Epithelial cell of prostate (primary cell): ENCODE measurements around the gene COL4A3.
"Not testable (repeated sequence)": the region's sequence is repeated elsewhere in the genome, so short reads cannot be mapped to it uniquely, and the experiment has no call there.

Experiments used
- DNase-seq: peaks from one replicate; pipeline ENCODE4 v3.0.0-alpha.2; 2011; ENCODE audit warnings: low read depth, low spot score
- H3K27ac ChIP-seq: fragments of 450-650 bp; 2 replicates; pipeline ENCODE4 v1.5.1; 2017; ENCODE audit warnings: mild to moderate bottlenecking

COL4A3 gene

DNA sequence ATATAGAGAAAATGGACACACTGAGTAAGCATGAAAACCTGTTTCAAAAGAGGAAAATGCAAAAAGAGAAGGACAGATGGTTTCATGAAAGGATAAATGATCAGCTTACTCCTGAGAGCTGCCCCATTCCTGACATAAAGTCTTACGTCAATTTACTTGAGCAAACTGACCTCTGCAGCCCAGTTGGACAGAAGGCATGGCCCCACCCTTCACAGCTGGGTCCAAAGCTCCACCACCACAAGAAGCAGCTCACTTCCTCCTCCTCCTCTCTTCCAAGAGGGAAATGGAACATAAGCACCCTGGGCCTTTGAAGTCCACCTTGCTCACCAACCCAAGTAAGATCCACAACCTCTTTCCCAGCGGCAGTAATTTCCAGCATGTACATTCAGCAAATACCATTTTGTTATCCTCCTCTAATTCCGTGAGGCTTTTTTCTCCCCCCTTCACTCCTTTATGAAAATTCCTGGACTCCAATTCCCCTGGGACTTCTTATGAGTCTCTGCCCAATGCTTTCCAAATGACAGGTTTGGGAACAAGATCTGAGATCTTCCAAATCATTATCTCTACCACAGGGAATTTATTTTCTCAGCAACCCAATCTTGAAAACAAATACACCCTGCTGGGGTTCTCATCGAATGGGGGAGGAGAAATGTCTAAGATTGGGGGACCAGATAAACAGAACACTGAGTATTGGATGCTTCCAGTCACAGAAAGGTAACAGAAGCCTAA lies 10.5 kb upstream of the COL4A3 start:
- H3K27ac ChIP-seq: no peak overlapping the region
- DNase-seq: no peak

DNA sequence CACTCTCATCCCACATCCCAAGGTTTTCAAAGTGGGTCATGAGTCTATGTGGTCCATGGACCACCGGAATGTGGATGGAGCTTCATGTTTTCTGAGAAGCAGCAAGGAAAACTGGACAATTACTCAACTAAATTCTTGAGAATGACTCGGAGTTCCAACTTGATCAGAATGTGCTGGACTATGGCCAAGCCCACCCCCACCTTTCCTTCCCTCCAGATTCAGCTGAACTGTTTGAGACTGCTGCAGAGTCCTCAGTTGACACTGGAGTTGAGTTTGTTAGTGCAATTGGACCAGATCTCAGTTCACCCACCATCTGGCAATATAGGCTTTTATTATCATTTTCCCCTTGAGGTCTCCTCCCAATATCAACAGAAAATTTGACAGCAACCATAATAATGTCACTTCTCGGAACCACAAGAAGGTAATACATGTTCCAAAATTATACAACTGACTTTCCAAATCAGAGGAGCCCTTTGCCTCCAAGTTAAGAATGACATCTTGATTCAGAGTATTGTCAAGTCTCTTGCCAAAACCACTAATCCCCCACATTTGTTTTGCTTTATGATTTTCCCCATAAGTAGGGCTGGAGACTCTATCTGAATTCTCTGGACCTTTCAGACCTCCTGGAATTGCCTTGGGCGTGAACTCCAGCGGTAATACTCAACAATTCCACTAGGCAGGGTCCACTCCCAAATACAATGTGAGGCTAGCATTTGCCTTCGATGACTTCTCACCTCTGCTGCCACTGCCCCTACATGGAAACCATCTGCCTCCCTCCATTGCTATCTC lies 9.2 kb upstream of the COL4A3 start:
- H3K27ac ChIP-seq: no peak overlapping the region
- no peak for DNase-seq

- DNase-seq: no peak
- H3K27ac ChIP-seq: no peak overlapping the region
These were observed 4.3 kb upstream of the COL4A3 start for GRCh38 chr2:227160164-227160563.

GRCh38 chr2:227161947-227162346 lies 2.5 kb upstream of the COL4A3 start:
- H3K27ac ChIP-seq: no peak overlapping the region
- no peak for DNase-seq

- no peak for DNase-seq
- H3K27ac ChIP-seq: no peak overlapping the region
These were observed 883 bp upstream of the COL4A3 start for GRCh38 chr2:227163485-227163997.

DNA sequence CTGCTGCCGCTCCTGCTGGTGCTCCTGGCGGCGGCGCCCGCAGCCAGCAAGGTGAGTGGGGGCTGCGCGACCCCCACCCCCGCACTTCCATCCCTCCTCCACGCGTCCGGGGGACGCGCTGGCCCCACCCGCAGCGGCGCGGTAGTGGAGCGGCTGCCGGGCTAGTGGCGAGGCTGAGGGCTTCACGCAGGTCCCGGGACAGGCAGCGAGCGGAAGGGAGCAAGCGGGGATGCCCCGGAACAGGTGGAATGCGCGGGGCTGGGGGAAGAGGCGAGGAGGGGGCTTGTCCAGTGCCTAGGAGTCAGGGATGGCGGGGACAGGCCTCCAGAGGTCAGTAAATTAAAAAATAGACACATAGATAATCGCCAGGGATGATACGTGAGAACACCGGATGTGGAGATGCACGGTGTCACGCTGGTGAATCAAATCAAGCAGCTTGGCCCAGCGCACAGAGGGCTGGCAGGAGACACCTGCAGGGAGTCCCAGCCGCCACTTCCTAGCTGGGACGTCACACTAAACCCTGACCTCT lies 403 bp downstream of the COL4A3 start:
- no peak for DNase-seq
- no peak overlapping the region for H3K27ac ChIP-seq

DNA sequence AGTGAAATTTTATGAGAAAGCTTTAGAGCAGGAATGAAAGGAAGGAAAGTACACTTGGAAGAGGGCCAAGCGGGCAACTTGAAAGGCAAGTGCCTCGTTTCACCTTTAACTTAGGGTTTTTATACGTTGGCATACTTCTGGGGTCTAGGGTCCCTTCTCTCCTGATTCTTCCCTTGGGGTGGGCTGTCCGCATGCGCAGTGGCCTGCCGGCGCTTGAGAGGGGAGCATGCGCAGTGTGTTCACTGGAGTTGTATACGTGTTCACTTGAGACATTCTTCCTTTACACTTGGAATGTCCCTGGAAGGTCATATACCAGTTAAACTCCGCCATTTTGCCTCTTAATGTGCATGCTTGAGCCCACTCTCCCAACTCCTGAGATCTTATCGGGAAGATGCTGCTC lies 7.4 kb downstream of the COL4A3 start:
- not testable (repeated sequence) for DNase-seq, H3K27ac ChIP-seq

- DNase-seq: no peak
- H3K27ac ChIP-seq: no peak overlapping the region
These were observed 13.3 kb downstream of the COL4A3 start for GRCh38 chr2:227177592-227178336.

DNA sequence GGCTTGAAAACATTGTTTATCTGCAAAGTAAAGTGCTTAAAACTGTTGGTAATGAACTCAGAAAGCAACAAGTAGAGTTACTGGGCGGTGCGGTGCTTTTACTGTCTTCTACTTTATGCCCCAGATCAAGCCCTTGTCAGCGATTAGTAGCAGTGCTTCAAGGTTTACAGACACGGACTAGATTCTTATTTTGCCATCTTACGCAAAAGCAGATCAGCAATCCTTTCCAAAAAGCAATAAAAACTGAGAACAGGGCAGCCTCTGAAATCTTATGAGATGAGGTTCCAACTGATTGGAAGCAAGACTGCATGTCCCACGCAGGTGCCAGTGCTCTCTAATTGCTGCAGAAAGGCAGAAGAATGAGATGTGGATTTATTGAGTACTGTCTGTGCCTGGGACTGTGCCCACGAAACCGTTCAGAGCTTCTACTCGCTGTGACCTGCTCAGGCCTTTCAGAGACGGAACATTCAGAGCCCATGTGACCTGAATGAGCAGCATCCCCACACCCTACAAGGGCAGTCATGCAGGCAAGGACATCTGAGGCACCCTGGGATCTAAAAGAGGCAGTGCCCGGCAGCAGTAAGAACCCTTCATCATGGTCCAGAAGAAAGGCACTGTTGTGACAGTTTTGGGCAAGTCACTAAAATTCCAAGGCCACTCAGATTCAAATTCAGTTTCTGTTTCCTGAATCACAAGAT lies 15.7 kb downstream of the COL4A3 start:
- no peak overlapping the region for H3K27ac ChIP-seq
- DNase-seq: no peak

DNA sequence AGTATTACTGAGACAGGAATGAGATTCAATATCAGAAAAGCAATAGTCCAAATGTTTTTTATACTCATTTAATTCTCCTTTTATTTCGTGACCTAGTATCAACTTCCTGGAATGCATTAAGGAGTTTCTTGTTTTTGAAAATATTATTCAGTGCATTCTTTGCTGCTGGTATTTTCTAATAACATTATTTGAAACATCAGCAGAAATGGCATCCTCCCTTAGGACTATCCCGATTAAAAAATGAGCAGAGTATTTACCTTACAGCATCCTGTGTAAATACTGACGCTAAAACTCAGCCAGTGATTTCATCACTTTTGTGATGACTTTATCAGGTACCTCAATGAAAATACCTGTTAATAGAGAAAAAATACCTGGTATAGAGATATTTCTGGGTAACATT lies 16.3 kb downstream of the COL4A3 start:
- DNase-seq: no peak
- H3K27ac ChIP-seq: no peak overlapping the region

- no peak overlapping the region for H3K27ac ChIP-seq
- no peak for DNase-seq
These were observed 18.3 kb downstream of the COL4A3 start for GRCh38 chr2:227182765-227183164.

- no peak for DNase-seq
- H3K27ac ChIP-seq: no peak overlapping the region
These were observed 19.4 kb downstream of the COL4A3 start for GRCh38 chr2:227183657-227184367.

DNA sequence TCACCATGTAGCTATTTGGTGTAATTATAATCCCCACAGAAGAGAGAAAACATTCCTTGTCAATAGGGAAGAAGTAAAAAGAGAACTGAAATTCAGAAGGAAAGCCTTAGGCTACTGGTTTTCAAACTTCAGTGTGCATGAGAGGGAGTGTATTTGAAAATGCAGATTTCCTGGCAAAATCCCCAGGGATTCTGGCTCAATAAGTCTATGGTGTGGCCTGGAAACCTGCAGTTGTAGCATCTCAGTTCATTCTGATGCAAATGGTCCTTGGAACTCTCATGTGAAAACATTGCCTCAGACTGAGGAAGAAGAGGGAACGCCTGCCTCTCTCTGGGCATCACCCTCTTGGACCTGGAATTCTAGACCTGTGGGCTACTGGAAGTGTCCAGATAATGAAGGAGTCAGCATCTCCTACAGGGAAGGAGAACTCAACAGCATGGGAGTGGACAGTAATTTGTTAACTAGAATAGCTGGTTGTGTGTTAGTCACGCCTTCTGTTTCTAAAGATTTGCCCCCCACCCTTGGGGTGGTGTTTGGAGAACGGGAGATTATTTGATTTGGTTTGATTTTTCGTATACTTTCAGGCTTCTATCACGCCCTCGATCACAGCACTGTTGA lies 21.3 kb downstream of the COL4A3 start:
- H3K27ac ChIP-seq: no peak overlapping the region
- no peak for DNase-seq

DNA sequence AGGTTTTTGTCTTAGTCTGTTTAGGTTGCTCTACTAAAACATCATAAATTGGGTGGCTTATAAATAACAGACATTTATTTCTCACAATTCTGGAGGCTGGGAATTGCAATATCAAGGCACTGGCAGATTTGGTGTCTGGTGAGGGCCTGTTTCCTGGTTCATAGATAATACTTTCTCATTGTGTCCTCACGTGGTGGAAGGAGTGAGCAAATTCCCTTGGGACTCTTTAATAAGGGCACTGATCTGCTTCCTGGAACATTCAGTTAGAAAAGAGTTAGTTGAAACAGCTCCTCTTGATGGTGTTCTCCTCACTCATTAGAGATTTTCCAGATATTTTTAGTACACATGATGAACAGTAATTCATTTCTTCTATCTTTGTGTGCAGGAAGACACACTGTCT lies 22.3 kb downstream of the COL4A3 start:
- no peak overlapping the region for H3K27ac ChIP-seq
- DNase-seq: no peak

DNA sequence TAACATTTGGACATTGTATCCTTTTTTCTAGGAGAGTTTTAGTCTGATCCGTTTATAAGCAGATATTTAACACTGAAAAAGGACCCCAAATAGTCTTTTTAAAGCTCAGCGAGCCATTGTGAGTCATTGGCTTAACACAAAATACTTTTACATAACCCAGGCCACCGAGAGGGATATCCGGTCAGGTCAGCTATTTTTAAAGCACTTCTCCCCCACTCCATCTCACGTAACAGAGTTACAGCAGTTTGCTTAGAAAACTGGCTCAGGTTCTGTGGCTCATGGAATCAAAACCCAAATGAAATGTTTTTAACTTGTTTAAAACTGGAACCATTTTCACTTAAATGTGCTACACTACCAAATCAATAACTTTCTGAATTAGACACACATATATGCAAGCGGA lies 23.9 kb downstream of the COL4A3 start:
- DNase-seq: no peak
- H3K27ac ChIP-seq: no peak overlapping the region

DNA sequence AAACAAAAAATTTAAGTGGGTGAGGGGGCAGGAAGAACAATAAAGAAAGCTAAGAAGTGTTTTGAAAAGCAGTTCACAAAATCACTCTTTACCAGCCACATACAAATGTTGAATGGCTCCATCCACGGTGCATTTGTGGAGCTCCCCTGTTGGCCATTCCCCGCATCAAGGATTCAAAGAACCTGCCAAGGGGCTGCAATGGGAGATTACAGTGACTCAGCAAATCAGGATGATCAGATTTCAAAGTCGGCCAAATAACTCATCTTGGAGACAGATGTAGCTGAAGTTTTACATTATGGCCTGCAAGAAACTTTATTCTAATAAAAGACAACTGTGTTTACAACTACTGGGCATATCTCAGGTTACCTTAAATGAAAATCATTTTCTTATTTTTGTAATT lies 26.9 kb downstream of the COL4A3 start:
- no peak for DNase-seq
- no peak overlapping the region for H3K27ac ChIP-seq

- no peak overlapping the region for H3K27ac ChIP-seq
- no peak for DNase-seq
These were observed 28.1 kb downstream of the COL4A3 start for GRCh38 chr2:227192491-227192890.

- DNase-seq: no peak
These were observed 29.8 kb downstream of the COL4A3 start for GRCh38 chr2:227194219-227194618.

GRCh38 chr2:227198866-227199265 lies 34.4 kb downstream of the COL4A3 start:
- DNase-seq: no peak

More at GRCh38 chr2:227194219-227194618, 29.8 kb downstream of the COL4A3 start:
- no peak overlapping the region for H3K27ac ChIP-seq

More at GRCh38 chr2:227198866-227199265, 34.4 kb downstream of the COL4A3 start:
- H3K27ac ChIP-seq: no peak overlapping the region
